OCI-LY1 (cell line): Measurements from ENCODE around the gene CSMD2.

Experiments used
- H2AFZ ChIP-seq: fragments of 200-600 bp; sonication (generic), shearing (Covaris generic); 2 replicates; pipeline ENCODE4 v1.6.0; 2014; ENCODE audit warnings: antibody characterized with exemption, mild to moderate bottlenecking, low read length
- H3F3A ChIP-seq: fragments of 200-600 bp; sonication (generic), shearing (Covaris generic); 2 replicates; pipeline ENCODE4 v1.6.0; 2014; ENCODE audit warnings: mild to moderate bottlenecking, antibody characterized with exemption, low read length, moderate library complexity; ENCODE audit not compliant: insufficient read depth
- H3K27ac ChIP-seq: fragments of 200-600 bp; sonication (generic); 2 replicates; pipeline ENCODE4 v1.5.1; 2014; ENCODE audit warnings: low read length, mixed run types, mild to moderate bottlenecking, low read depth; ENCODE audit not compliant: poor library complexity, severe bottlenecking
- H3K27me3 ChIP-seq: fragments of 200-600 bp; sonication (generic); 2 replicates; pipeline ENCODE4 v1.6.0; 2014; ENCODE audit warnings: antibody characterized with exemption, mild to moderate bottlenecking, low read length, moderate library complexity; ENCODE audit not compliant: insufficient read depth
- H3K36me3 ChIP-seq: fragments of 200-600 bp; sonication (generic); 2 replicates; pipeline ENCODE4 v1.6.1; 2014; ENCODE audit warnings: mild to moderate bottlenecking, antibody characterized with exemption, low read length, moderate library complexity, mixed read lengths; ENCODE audit not compliant: insufficient read depth
- H3K4me1 ChIP-seq: fragments of 200-600 bp; sonication (generic); 2 replicates; pipeline ENCODE4 v1.5.1; 2014; ENCODE audit warnings: mild to moderate bottlenecking, low read length, moderate library complexity; ENCODE audit not compliant: insufficient read depth, severe bottlenecking
- H3K4me2 ChIP-seq: fragments of 200-600 bp; sonication (generic), shearing (Covaris generic); 2 replicates; pipeline ENCODE4 v1.6.1; 2014; ENCODE audit warnings: low read length
- H3K4me3 ChIP-seq: fragments of 200-600 bp; sonication (generic); 2 replicates; pipeline ENCODE4 v1.5.1; 2014; ENCODE audit warnings: low read length, low read depth, mild to moderate bottlenecking, mixed read lengths; ENCODE audit not compliant: poor library complexity, severe bottlenecking
- H3K79me2 ChIP-seq: fragments of 200-600 bp; shearing (Covaris generic); 2 replicates; pipeline ENCODE4 v1.6.1; 2016; ENCODE audit warnings: mixed run types, low read length, mixed read lengths; ENCODE audit not compliant: insufficient read depth
- H3K9ac ChIP-seq: fragments of 200-600 bp; sonication (generic), shearing (Covaris generic); 2 replicates; pipeline ENCODE4 v1.6.1; 2014; ENCODE audit warnings: mild to moderate bottlenecking, low read length, mixed read lengths
- H3K9me2 ChIP-seq: fragments of 200-600 bp; sonication (generic), shearing (Covaris generic); 2 replicates; pipeline ENCODE4 v1.6.1; 2014; ENCODE audit warnings: low read depth, mild to moderate bottlenecking, low read length, mixed read lengths
- H3K9me3 ChIP-seq: fragments of 200-600 bp; shearing (Covaris generic); 2 replicates; pipeline ENCODE4 v1.6.1; 2014; ENCODE audit warnings: low read length, mixed read lengths
- H4K20me1 ChIP-seq: fragments of 200-600 bp; sonication (generic), shearing (Covaris generic); 2 replicates; pipeline ENCODE4 v1.6.0; 2016; ENCODE audit warnings: mild to moderate bottlenecking, low read length; ENCODE audit not compliant: insufficient read depth
- CTCF ChIP-seq: fragments of 200-600 bp; sonication (generic), shearing (Covaris generic); IDR thresholded peaks from 2 replicates; pipeline ENCODE4 v1.5.1; 2017; ENCODE audit warnings: mild to moderate bottlenecking, antibody characterized with exemption, low read length, moderate library complexity, mixed read lengths
- EZH2 ChIP-seq: fragments of 200-600 bp; sonication (generic), shearing (Covaris generic); IDR thresholded peaks from 2 replicates; pipeline ENCODE4 v1.8.0; 2017; ENCODE audit warnings: borderline replicate concordance, mixed run types, mild to moderate bottlenecking, antibody characterized with exemption, low read length, moderate library complexity, mixed read lengths

The CSMD2 gene

DNA sequence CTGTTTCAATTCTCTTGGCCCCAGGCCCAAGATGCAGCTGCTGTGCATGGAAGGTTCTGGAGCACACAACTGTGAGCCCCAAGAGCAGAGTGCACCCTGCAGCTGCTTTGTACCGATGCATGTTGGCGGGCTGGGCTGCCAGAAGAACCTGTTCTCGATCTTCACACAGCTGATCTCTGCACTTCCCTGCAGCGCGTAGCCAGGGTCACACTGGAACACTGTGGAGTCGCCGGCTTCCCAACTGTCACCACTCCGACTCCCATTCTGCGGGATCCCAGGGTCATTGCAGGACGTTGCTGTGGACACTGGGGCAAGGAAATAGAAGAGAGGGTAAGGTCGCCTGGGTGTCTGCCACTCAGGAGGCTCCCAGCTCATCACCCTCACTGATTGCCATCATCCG is 507.2 kb downstream of the CSMD2 start:
- no peak overlapping the region for H3K9ac ChIP-seq
- no peak overlapping the region for H3K27ac ChIP-seq
- H3K4me2 ChIP-seq = no peak overlapping the region
- H3F3A ChIP-seq = no peaks in the 10 kb centered on the region
- no peaks in the 10 kb centered on the region for H3K79me2 ChIP-seq
- H4K20me1 ChIP-seq = no peaks in the 10 kb centered on the region
- H3K27me3 ChIP-seq = no peaks in the 10 kb centered on the region
- H3K4me1 ChIP-seq = no peaks in the 10 kb centered on the region
- no peak overlapping the region for H3K4me3 ChIP-seq
- H3K9me2 ChIP-seq = no peaks in the 10 kb centered on the region
- H3K36me3 ChIP-seq = no peaks in the 10 kb centered on the region
- H3K9me3 ChIP-seq = no peaks in the 10 kb centered on the region
- no peak overlapping the region for H2AFZ ChIP-seq
- TF ChIP-seq EZH2 (no peak), CTCF (no peak)

DNA sequence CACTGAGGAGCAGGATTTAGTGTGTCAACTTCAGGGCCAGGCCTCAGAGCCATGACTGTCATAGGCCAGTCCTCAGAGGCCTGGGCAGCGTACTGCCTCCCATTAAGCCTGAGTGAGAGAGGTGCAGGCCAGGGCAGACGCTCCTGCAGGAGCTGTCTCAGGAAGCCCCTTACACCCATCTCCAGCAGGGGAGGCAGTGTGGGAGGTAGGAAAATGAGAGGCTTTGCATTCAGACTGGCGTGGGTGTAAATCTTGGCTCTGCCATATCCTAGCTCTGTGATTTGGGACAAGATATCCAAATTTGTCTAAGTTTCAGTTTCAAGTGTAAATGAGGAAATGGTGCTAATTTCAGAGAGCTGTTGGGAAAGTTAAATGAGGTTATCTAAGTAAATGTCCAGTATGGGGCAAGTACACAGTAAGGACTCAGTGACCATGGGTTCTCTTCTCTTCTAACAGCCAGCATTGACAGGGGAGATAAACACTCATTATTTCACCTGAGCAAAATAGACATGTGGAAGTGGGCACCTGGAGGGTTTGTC is 508.5 kb downstream of the CSMD2 start:
- no peaks in the 10 kb centered on the region for H4K20me1 ChIP-seq
- H3K27ac ChIP-seq = no peak overlapping the region
- H3K27me3 ChIP-seq = no peaks in the 10 kb centered on the region
- H3K36me3 ChIP-seq = no peaks in the 10 kb centered on the region
- no peaks in the 10 kb centered on the region for H3K9me3 ChIP-seq
- H2AFZ ChIP-seq = no peak overlapping the region
- H3K4me3 ChIP-seq = no peak overlapping the region
- no peak overlapping the region for H3K4me2 ChIP-seq
- H3K9ac ChIP-seq = no peak overlapping the region
- H3K4me1 ChIP-seq = no peaks in the 10 kb centered on the region
- H3K9me2 ChIP-seq = no peaks in the 10 kb centered on the region
- H3K79me2 ChIP-seq = no peaks in the 10 kb centered on the region
- no peaks in the 10 kb centered on the region for H3F3A ChIP-seq
- TF ChIP-seq EZH2 (no peak), CTCF (no peak)

DNA sequence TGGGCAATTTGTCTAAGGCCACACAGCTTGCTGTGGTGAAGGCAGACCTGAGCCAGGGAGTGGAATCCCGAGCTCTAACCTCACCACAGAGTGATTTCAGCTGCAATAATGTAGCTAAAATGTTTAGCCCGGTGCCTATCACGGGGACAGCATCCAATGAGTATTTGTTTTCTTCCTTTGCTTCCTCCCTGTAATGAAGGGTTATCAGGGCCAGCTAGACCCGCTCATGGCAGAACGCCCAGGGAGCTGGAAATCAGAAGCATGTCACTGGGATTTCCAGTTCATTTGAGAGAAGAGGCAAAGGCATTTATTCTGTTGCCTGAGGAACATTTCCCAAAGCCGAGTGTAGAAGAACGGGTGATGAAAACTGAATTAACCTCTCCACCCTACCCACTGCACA is 509.5 kb downstream of the CSMD2 start:
- no peaks in the 10 kb centered on the region for H4K20me1 ChIP-seq
- no peak overlapping the region for H3K4me3 ChIP-seq
- H3K27me3 ChIP-seq = no peaks in the 10 kb centered on the region
- no peak overlapping the region for H3K9ac ChIP-seq
- H3K4me2 ChIP-seq = no peak overlapping the region
- H3K27ac ChIP-seq = no peak overlapping the region
- no peaks in the 10 kb centered on the region for H3F3A ChIP-seq
- no peaks in the 10 kb centered on the region for H3K9me2 ChIP-seq
- no peaks in the 10 kb centered on the region for H3K9me3 ChIP-seq
- no peaks in the 10 kb centered on the region for H3K36me3 ChIP-seq
- no peaks in the 10 kb centered on the region for H3K79me2 ChIP-seq
- H2AFZ ChIP-seq = no peak overlapping the region
- H3K4me1 ChIP-seq = no peaks in the 10 kb centered on the region
- TF ChIP-seq CTCF = no peak
- TF ChIP-seq EZH2 = no peak
